Thoracic aorta (tissue), 2 donors: ENCODE data around the gene SLC29A2. TPM values are rescaled to one million over a fixed set of nuclear protein-coding genes. Genes with fewer than 3 reads are reported as not detected.
"Not testable (repeated sequence)": the region's sequence is repeated elsewhere in the genome, so short reads cannot be mapped to it uniquely, and the experiment has no call there.

ENCODE experiments used
- ATAC-seq: fragments of 150-250 bp; one replicate; pipeline ENCODE4 v1.8.0; 2017; ENCODE audit warnings: low read depth; ENCODE audit not compliant: insufficient number of reproducible peaks, low FRiP score
- DNase-seq: peaks from one replicate; pipeline ENCODE4 v3.0.0-alpha.2; 2020; ENCODE audit warnings: low spot score
- H3K27ac ChIP-seq, 2 donors: fragments of 200-600 bp; sonication (generic); 1 replicate in 1 of 2; 2 replicates in 1 of 2; pipeline ENCODE4 v1.5.1; 2016; ENCODE audit warnings: mild to moderate bottlenecking in 2 of 2, moderate library complexity in 2 of 2
- H3K27me3 ChIP-seq: fragments of 200-600 bp; sonication (generic); replicated peaks from 2 replicates; pipeline ENCODE4 v1.6.0; 2016; ENCODE audit warnings: mild to moderate bottlenecking; ENCODE audit not compliant: insufficient read depth
- H3K36me3 ChIP-seq: fragments of 200-600 bp; sonication (generic); one replicate; pipeline ENCODE4 v1.5.1; 2016
- H3K4me1 ChIP-seq, 2 donors: fragments of 200-600 bp; sonication (generic); 1 replicate in 1 of 2; 2 replicates in 1 of 2; pipeline versions ENCODE4 v1.5.1 to v1.6.0; 2016; ENCODE audit warnings: low read depth in 2 of 2, mild to moderate bottlenecking in 1 of 2; ENCODE audit not compliant: control insufficient read depth in 1 of 2
- H3K4me3 ChIP-seq: fragments of 200-600 bp; sonication (generic); 2 replicates; pipeline ENCODE4 v1.5.1; 2016; ENCODE audit warnings: mild to moderate bottlenecking
- H3K9me3 ChIP-seq: fragments of 200-600 bp; sonication (generic); 2 replicates; pipeline ENCODE4 v1.5.1; 2016
- CTCF ChIP-seq: fragments of 200-600 bp; sonication (generic); IDR thresholded peaks from one replicate; pipeline ENCODE4 v1.5.1; 2019; ENCODE audit warnings: antibody characterized with exemption
- total RNA-seq, 2 donors: library from RNA; depleted of rRNA; stranded (reverse); fragments of >200 nt; gene quantifications; one replicate each; pipeline versions ENCODE4 v1.1.0 to v1.2.3, GENCODE V29; 2016

The SLC29A2 gene
- total RNA-seq, 2 donors from 2014 or later, result 2.5 to 3.0 TPM

DNA sequence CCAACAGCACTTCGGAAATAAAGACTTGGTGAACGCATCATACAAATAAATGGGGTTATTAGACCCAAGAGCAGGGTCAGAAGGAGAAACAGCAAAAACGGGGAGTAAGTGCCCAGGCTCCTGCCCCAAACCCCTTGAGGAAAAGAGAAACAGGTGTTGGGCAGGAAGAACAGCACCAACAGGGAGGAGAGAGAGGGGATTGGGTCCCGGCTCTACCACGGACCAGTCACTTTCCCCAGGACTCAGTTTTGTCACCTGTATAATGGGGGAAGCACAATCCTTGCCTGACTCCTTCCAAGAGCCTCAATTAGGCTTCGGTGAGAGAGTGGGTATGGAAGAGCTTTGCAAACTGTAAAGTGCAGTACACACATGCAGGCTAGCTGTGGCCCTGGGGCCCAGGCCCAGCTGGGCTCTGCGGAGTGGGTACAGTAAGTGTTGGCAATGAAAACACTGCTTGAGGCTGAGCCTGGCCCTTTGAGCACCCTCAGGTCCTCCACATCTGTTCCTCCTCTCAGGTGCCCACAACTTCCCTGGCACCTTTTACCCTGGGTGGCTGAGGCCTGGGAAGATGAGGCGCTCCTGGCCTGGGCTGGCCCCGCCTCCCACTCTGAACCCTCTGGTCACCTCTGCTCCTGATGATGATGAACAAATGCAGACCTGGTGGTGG lies 8.9 kb downstream of the SLC29A2 start:
- Histone ChIP-seq H3K4me1 (no peaks in the 10 kb centered on the region), H3K36me3 (no peaks in the 10 kb centered on the region), H3K27me3 (no peaks in the 10 kb centered on the region), H3K9me3 (no peaks in the 10 kb centered on the region), H3K4me3 (no peak overlapping the region), H3K27ac (no peak overlapping the region)
- ATAC-seq (no peak), DNase-seq (no peak)
- no peak for TF ChIP-seq CTCF

GRCh38 chr11:66361502-66361941 lies 10.0 kb downstream of the SLC29A2 start:
- no peak for TF ChIP-seq CTCF
- no peak overlapping the region for H3K4me3 ChIP-seq

DNA sequence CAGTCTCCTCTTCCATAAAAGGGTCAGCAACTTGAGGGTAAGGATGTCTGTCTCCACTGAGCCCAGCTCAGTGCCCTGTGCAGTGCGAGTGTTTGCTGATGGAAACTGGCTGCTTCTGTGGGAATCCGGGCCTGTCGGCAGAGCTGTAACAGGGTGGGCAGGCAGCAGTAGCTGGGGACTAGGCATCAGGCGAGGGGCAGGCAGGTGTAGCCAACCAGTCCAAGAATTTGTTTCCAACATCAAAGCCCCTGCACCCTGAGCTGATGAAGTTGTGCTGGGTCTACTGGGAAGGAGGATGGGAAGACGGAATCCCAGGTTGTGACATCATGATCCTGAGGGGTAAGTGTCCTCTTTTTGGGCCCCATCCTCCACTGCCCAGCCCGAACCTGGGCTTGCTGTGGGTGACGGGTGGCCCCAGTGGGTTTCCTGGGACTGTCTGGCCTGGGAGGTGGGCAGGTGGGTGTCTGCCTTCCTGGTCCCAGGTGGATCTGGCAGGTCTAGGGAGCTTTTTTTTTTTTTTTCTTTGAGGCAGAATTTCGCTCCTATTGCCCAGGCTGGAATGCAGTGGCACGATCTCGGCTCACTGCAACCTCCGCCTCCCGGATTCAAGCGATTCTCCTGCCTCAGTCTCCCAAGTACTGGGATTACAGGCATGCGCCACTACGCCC lies 11.0 kb downstream of the SLC29A2 start:
- Histone ChIP-seq H3K27me3 (no peaks in the 10 kb centered on the region), H3K4me1 (no peaks in the 10 kb centered on the region), H3K27ac (no peak overlapping the region), H3K9me3 (no peaks in the 10 kb centered on the region), H3K4me3 (no peak overlapping the region), H3K36me3 (no peaks in the 10 kb centered on the region)
- TF ChIP-seq CTCF, result no peak
- DNase-seq, result no peak
- ATAC-seq, result no peak

More at GRCh38 chr11:66361502-66361941, 10.0 kb downstream of the SLC29A2 start:
- DNase-seq (no peak), ATAC-seq (no peak)
- Histone ChIP-seq H3K9me3 (no peaks in the 10 kb centered on the region), H3K27me3 (no peaks in the 10 kb centered on the region), H3K36me3 (no peaks in the 10 kb centered on the region), H3K27ac (no peak overlapping the region), H3K4me1 (no peaks in the 10 kb centered on the region)

- no peaks in the 10 kb centered on the region for H3K9me3 ChIP-seq
- no peak overlapping the region for H3K27ac ChIP-seq
- DNase-seq (no peak), ATAC-seq (no peak)
- H3K4me1 ChIP-seq, result no peaks in the 10 kb centered on the region
- H3K36me3 ChIP-seq, result no peaks in the 10 kb centered on the region
- no peak overlapping the region for H3K4me3 ChIP-seq
- no peak for TF ChIP-seq CTCF
- no peaks in the 10 kb centered on the region for H3K27me3 ChIP-seq
Observed at GRCh38 chr11:66359662-66360087, 11.9 kb downstream of the SLC29A2 start.

DNA sequence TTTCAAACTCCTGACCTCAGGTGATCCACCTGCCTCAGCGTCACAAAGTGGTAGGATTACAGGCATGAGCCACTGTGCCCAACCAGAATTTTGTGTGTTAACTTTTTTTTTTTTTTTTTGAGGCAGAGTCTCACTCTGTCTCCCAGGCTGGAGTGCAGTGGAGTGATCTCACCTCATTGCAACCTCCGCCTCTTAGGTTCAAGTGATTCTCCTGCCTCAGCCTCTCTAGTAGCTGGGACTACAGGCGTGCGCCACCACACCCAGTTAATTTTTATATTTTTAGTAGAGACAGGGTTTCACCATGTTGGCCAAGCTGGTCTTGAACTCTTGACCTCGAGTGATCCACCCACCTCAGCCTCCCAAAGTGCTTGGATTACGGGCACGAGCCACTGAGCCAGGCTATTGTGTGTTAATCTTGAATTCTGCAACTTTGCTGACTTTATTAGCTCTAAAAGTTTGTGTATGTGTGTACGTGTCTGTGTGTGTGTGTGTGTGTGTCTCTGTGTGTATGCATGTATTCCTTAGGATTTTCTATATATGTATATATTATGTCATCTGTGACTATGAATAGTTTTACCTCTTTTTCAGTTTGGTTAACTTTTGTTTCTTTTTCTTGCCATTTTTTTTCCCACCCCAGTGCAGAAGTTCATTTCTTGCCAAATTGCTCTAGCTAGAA lies 20.9 kb downstream of the SLC29A2 start:
- not testable (repeated sequence) for ATAC-seq, DNase-seq, H3K9me3 ChIP-seq, H3K27ac ChIP-seq, H3K36me3 ChIP-seq, H3K4me3 ChIP-seq, H3K27me3 ChIP-seq
- H3K4me1 ChIP-seq, result peaks cover 12 to 20% of the 10 kb centered on the region in 2 donors
